Ovary (tissue), 3 donors: ENCODE measurements around the gene WDR37.

Source experiments
- EP300 ChIP-seq: sonication (generic); formaldehyde crosslinking; IDR thresholded peaks from one replicate; pipeline ENCODE4 v1.6.1; 2017; ENCODE audit warnings: antibody characterized with exemption
- POLR2A ChIP-seq: fragments of 450-650 bp; IDR thresholded peaks from one replicate; pipeline ENCODE4 v1.6.1; 2017; ENCODE audit warnings: antibody characterized with exemption, mild to moderate bottlenecking, moderate library complexity
- TF ChIP-seq, protein P1 (sequence below), 3 donors: fragments of 450-650 bp in 2 of 3; fragments of 200-600 bp in 1 of 3; IDR thresholded peaks; one replicate each; pipeline versions ENCODE4 v1.5.1 to v1.8.0; 2016 to 2022; ENCODE audit warnings: antibody characterized with exemption in 3 of 3, mild to moderate bottlenecking in 1 of 3
- donor health status: DM: no; HTN: no; CAD: no.

DNA sequence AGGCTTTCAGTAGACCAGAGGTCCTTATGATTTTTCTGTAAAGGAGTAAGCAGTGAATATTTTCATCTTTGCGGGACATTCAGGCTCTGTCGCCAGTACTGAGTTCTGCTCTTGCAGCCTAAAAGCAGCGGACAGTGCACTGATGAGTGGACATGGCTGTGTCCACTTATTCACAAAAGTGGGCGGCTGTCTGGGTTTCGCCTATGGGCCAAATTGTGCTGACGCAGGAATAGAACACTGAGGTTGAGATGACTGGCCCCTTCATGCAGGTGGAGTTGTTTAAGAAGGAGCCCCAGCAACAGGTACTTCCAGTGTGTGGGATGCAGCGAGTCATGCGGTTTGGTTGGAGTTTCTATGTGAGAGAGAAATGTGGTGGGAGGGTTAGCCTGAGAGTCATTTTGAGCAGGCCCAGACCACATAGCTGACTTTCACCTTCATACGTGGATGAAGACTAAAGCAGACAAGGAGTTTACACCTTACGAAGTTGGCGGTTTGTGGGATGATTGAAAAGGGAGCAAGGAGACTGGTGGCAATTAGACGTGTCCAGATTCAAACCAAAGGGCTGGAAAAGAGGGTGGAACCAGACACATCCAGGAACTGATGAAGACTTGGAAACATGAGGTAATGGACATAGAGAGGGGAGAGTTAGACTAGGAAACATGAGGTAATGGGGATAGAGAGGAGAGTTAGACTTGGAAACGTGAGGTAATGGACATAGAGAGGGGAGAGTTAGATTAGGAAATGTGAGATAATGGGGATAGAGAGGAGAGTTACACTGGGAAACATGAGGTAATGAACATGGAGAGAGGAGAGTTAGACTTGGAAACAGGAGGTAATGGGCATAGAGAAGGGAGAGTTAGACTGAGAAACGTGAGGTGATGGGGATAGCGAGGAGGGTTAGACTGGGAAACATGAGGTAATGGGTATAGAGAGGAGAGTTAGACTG, 38.2 kb downstream of the WDR37 start:
- TF ChIP-seq, protein P1, sequence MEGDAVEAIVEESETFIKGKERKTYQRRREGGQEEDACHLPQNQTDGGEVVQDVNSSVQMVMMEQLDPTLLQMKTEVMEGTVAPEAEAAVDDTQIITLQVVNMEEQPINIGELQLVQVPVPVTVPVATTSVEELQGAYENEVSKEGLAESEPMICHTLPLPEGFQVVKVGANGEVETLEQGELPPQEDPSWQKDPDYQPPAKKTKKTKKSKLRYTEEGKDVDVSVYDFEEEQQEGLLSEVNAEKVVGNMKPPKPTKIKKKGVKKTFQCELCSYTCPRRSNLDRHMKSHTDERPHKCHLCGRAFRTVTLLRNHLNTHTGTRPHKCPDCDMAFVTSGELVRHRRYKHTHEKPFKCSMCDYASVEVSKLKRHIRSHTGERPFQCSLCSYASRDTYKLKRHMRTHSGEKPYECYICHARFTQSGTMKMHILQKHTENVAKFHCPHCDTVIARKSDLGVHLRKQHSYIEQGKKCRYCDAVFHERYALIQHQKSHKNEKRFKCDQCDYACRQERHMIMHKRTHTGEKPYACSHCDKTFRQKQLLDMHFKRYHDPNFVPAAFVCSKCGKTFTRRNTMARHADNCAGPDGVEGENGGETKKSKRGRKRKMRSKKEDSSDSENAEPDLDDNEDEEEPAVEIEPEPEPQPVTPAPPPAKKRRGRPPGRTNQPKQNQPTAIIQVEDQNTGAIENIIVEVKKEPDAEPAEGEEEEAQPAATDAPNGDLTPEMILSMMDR (IDR thresholded peaks at IDR 0.05): no peak
- TF ChIP-seq POLR2A (no peak), EP300 (no peak)
